Measurements from ENCODE around the gene STRIP2. TPM values are rescaled to one million over a fixed set of nuclear protein-coding genes. Genes with fewer than 3 reads are reported as not detected.
A peak's percentile ranks its signal among the peaks of the same experiment; 100 is the strongest.

STRIP2 gene
- total RNA-seq, 2 donors from 2014 or later: 1.1 to 5.5 TPM

DNA sequence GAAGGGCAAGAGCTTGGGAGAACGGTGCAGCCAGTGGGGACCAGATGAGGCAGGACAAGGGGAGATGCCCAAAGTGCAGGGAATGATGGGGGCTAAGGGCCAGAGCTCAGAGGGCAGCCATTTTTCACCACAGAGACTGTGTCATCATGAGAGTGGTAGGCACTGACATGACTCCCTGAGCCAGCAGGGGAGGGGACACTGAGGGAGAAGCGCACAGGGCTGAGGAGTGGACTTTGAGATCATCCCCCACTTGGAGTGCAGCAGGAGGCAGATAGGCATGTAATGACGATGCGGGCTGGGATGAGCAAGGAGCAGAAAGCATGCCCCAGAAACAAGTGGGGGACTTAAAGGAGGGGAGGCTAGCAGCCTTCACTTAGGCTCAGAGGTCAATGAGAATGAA lies 62.9 kb downstream of the STRIP2 start:
- no peak overlapping the region for H3K4me3 ChIP-seq
- H3K9me3 ChIP-seq: no peaks in the 10 kb centered on the region
- no peaks in the 10 kb centered on the region for H3K36me3 ChIP-seq
- no peaks in the 10 kb centered on the region for H3K27me3 ChIP-seq (replicated peaks; ENCODE audit: insufficient read depth)
- intact Hi-C loops (cut with DNase I): no loop called here
- no peaks in the 10 kb centered on the region for H3K4me1 ChIP-seq (replicated peaks)
- no peak for DNase-seq (ENCODE audit: low spot score)
- 75% methylated on average over 4 of the region's 4 CpGs for WGBS
- TF ChIP-seq POLR2A (IDR thresholded peaks at IDR 0.05): no peak
- TF ChIP-seq POLR2AphosphoS5 (IDR thresholded peaks at IDR 0.05): no peak
- TF ChIP-seq, protein P1, sequence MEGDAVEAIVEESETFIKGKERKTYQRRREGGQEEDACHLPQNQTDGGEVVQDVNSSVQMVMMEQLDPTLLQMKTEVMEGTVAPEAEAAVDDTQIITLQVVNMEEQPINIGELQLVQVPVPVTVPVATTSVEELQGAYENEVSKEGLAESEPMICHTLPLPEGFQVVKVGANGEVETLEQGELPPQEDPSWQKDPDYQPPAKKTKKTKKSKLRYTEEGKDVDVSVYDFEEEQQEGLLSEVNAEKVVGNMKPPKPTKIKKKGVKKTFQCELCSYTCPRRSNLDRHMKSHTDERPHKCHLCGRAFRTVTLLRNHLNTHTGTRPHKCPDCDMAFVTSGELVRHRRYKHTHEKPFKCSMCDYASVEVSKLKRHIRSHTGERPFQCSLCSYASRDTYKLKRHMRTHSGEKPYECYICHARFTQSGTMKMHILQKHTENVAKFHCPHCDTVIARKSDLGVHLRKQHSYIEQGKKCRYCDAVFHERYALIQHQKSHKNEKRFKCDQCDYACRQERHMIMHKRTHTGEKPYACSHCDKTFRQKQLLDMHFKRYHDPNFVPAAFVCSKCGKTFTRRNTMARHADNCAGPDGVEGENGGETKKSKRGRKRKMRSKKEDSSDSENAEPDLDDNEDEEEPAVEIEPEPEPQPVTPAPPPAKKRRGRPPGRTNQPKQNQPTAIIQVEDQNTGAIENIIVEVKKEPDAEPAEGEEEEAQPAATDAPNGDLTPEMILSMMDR (IDR thresholded peaks at IDR 0.05): no peak
- H3K27ac ChIP-seq: no peak overlapping the region

DNA sequence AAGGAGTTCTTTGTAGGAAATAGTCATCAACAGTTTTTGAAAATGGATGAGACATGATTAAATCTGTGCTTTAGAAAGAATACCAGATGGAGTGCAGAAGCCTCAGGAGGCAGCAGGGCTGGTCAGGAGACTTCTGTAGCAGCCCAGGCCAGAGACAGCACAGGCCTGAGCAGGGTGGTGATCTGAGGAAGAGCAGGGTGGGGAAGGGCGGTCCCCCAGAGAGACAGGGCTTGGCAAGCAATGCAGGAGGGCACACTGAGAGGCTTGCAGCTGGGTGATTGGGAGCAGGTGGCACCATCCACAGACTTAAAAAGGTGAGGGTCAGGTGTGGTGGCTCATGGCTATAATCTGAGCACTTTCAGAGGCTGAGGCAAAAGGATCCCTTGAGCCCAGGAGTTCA lies 63.8 kb downstream of the STRIP2 start:
- intact Hi-C loops (cut with DNase I): no loop called here
- no peaks in the 10 kb centered on the region for H3K9me3 ChIP-seq
- no peaks in the 10 kb centered on the region for H3K27me3 ChIP-seq (replicated peaks; ENCODE audit: insufficient read depth)
- WGBS: 82% methylated on average over 1 of the region's 1 CpG
- H3K36me3 ChIP-seq: no peaks in the 10 kb centered on the region
- TF ChIP-seq POLR2AphosphoS5 (IDR thresholded peaks at IDR 0.05): no peak
- TF ChIP-seq, protein P1 (IDR thresholded peaks at IDR 0.05): no peak
- TF ChIP-seq POLR2A (IDR thresholded peaks at IDR 0.05): no peak
- no peaks in the 10 kb centered on the region for H3K4me1 ChIP-seq (replicated peaks)
- H3K27ac ChIP-seq: no peak overlapping the region
- no peak overlapping the region for H3K4me3 ChIP-seq
- no peak for DNase-seq (ENCODE audit: low spot score)

DNA sequence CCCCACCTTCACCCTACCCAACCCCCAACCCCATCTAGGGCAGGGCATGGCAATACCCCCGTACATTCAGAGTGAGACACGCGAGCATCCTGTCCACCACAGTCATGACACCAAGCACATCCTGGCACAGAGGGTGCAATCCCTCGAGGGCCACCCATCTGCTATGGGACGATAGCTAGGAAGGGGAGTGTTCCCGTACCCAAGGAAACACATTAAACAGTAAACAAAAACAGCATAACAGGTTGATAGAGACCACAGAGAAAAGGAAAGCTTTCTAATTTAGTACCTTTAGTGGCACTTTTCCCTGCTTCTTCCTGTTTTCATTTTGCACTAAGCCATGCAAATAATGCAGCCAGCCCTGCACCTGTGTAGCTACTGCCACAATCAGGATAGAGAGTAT lies 65.8 kb downstream of the STRIP2 start:
- 88% methylated on average over 6 of the region's 6 CpGs for WGBS
- intact Hi-C loops (cut with DNase I): no loop called here
- Histone ChIP-seq H3K27ac (no peak overlapping the region), H3K4me1 (replicated peaks) (no peaks in the 10 kb centered on the region), H3K27me3 (replicated peaks; ENCODE audit: insufficient read depth) (no peaks in the 10 kb centered on the region), H3K9me3 (no peaks in the 10 kb centered on the region), H3K36me3 (no peaks in the 10 kb centered on the region), H3K4me3 (no peak overlapping the region)
- TF ChIP-seq POLR2A (IDR thresholded peaks at IDR 0.05): no peak
- no peak for TF ChIP-seq POLR2AphosphoS5 (IDR thresholded peaks at IDR 0.05)
- TF ChIP-seq, protein P1 (IDR thresholded peaks at IDR 0.05): no peak
- DNase-seq (ENCODE audit: low spot score): no peak

DNA sequence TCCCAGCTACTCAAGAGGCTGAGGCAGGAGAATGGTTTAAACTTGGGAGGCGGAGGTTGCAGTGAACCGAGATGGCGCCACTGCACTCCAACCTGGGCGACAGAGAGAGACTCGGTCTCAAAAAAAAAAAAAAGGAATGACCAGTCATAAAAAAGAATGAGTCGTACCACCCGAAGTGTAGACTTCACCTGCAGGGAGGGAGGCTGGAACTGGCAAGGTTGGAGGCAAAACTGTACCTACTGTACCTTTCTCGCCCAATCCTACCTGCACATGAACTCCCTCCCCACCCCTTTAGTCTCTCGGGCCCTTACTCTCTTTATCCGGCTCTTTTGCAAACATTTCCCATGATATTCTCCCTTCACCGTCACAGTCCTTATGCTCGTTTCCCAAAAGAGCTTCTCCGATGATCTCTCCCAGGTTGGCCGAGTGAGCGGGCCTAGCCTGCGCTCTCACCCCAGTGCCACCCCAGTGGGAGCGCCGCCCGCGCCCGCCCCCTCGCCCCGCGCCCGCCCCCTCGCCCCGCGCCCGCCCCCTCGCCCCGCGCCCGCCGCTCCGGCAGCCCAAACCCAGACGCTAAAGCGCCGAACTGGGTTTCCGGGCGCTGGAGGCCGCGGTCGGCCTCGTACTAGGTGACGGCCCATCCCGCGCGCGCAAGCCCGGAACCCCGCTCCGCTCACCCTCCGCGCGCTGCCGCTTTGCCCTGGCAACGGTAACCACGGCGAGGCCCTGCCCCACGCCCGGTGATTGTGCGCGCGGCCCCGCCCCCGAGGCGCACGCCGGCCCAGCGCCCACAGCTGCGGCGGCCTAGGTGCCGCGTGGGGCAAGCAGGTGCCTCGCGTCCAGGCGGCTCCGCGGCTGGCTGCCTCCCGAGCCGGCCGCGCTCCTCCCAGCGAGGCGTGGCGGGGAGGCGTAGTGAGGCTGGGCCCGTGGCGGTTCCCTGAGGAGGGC lies 67.8 kb downstream of the STRIP2 start, which contains the start of gene SMKR1:
TSS of gene SMKR1 (plus strand) at position 772 of the 948 bp plus-strand sequence. CDS start 294 bp downstream, outside the sequence.
- H3K4me1 ChIP-seq (replicated peaks): no peaks in the 10 kb centered on the region
- intact Hi-C loops (cut with DNase I): no loop called here
- H3K9me3 ChIP-seq: no peaks in the 10 kb centered on the region
- TF ChIP-seq POLR2AphosphoS5 (IDR thresholded peaks at IDR 0.05): no peak
- no peak for TF ChIP-seq POLR2A (IDR thresholded peaks at IDR 0.05)
- TF ChIP-seq, protein P1 (IDR thresholded peaks at IDR 0.05): no peak
- H3K27me3 ChIP-seq (replicated peaks; ENCODE audit: insufficient read depth): no peaks in the 10 kb centered on the region
- peak; percentile 68 for DNase-seq (ENCODE audit: low spot score)
- no peaks in the 10 kb centered on the region for H3K36me3 ChIP-seq
- no peak within 1 kb of the TSS for H3K27ac ChIP-seq
- WGBS: 7% methylated on average over 47 of the region's 89 CpGs
- H3K4me3 ChIP-seq: peak within 1 kb of the TSS; percentile 38 to 45
